Measurements from ENCODE around the gene AFAP1L2. TPM values are rescaled to one million over a fixed set of nuclear protein-coding genes. Genes with fewer than 3 reads are reported as not detected.

AFAP1L2 gene
- total RNA-seq, 4 donors from 2014 or later, result 6.5 to 35.5 (median 12.9) TPM

DNA sequence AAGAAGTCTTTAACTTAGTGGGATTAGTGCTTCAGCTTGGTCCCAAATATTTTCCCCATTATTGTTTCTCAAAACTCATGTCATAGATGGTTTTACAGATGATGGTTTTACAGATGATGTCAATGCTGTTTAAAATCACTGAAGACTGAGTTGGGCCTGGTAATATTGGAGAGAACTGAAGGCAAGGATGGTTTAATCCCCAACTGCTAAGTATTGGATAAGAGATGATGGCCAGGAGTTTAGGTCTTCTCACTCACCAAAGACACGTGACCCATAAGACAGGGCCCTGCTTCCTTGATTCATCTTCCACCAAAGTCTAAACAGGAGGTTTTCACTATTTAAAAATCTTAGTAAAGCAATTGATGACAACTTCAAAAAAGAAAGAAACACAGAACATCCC, 108.9 kb downstream of the AFAP1L2 start:
- Histone ChIP-seq H3K27me3 (no peaks in the 10 kb centered on the region), H3K4me3 (no peak overlapping the region), H3K4me1 (no peaks in the 10 kb centered on the region), H3K27ac (no peak overlapping the region), H3K36me3 (peaks cover 0 to 37% (median 0%) of the 10 kb centered on the region in 3 donors), H3K9me3 (peaks cover 0 to 19% (median 3%) of the 10 kb centered on the region in 4 donors)
- TF ChIP-seq POLR2A (IDR thresholded peaks at IDR 0.05) (no peak), CTCF (IDR thresholded peaks at IDR 0.05) (no peak)
- no peak for DNase-seq

DNA sequence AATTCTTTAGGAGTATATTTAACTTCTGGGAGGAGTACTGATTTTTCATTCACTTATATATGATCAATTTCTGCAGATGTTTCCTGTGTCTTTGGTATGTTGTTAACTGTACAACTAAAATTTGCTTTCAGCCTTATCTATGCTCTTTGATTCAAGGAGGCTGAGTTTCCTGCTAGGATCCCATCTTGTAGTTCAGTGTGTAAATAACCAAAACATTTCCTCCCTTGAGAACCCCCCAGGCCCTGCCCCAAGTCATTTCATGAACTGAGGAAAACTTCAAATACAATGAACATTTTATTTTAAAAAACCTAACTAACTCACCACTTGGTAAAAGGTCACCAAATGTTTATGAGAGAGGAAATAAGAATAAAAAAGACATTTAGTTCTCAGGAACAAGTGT, 109.8 kb downstream of the AFAP1L2 start:
- TF ChIP-seq CTCF (IDR thresholded peaks at IDR 0.05), result no peak
- no peak for TF ChIP-seq POLR2A (IDR thresholded peaks at IDR 0.05)
- DNase-seq, result no peak
- Histone ChIP-seq H3K27me3 (no peaks in the 10 kb centered on the region), H3K36me3 (peaks cover 0 to 32% (median 0%) of the 10 kb centered on the region in 3 donors), H3K4me1 (no peaks in the 10 kb centered on the region), H3K27ac (no peak overlapping the region), H3K4me3 (no peak overlapping the region), H3K9me3 (peaks cover 0 to 19% (median 3%) of the 10 kb centered on the region in 4 donors)

GRCh38 chr10:114293075-114293474, 111.2 kb downstream of the AFAP1L2 start:
- Histone ChIP-seq H3K4me1 (no peaks in the 10 kb centered on the region), H3K4me3 (no peak overlapping the region), H3K36me3 (peaks cover 0 to 32% (median 0%) of the 10 kb centered on the region in 3 donors), H3K27me3 (no peaks in the 10 kb centered on the region), H3K9me3 (peaks cover 0 to 19% (median 3%) of the 10 kb centered on the region in 4 donors), H3K27ac (no peak overlapping the region)
- DNase-seq, result no peak
- no peak for TF ChIP-seq CTCF (IDR thresholded peaks at IDR 0.05)
- no peak for TF ChIP-seq POLR2A (IDR thresholded peaks at IDR 0.05)

DNA sequence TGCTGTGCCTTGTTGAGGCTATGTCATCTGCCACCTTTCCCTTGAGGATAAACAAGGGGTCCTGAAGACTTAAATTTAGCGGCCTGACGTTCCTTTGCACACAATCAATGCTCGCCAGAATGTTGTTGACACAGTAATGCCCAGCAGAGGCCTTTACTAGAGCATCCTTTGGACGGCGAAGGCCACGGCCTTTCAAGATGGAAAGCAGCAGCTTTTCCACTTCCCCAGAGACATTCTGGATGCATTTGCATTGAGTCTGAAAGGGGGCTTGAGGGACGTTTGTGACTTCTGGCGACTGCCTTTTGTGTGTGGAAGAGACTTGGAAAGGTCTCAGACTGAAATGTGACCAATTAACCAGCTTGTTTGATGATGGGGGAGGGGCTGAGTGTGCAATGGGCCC, 112.8 kb downstream of the AFAP1L2 start:
- H3K27me3 ChIP-seq, result no peaks in the 10 kb centered on the region
- H3K4me3 ChIP-seq, result no peak overlapping the region
- peaks cover 0 to 18% (median 0%) of the 10 kb centered on the region in 3 donors for H3K36me3 ChIP-seq
- H3K9me3 ChIP-seq, result peaks cover 0 to 15% (median 3%) of the 10 kb centered on the region in 4 donors
- no peak overlapping the region for H3K27ac ChIP-seq
- no peak for DNase-seq
- H3K4me1 ChIP-seq, result no peaks in the 10 kb centered on the region
- TF ChIP-seq CTCF (IDR thresholded peaks at IDR 0.05) (no peak), POLR2A (IDR thresholded peaks at IDR 0.05) (no peak)

GRCh38 chr10:114291076-114291475, 113.2 kb downstream of the AFAP1L2 start:
- no peak for DNase-seq
- no peaks in the 10 kb centered on the region for H3K27me3 ChIP-seq
- H3K27ac ChIP-seq, result no peak overlapping the region
- TF ChIP-seq POLR2A (IDR thresholded peaks at IDR 0.05) (no peak), CTCF (IDR thresholded peaks at IDR 0.05) (no peak)
- no peaks in the 10 kb centered on the region for H3K4me1 ChIP-seq
- no peak overlapping the region for H3K4me3 ChIP-seq
- H3K9me3 ChIP-seq, result peaks cover 0 to 11% (median 3%) of the 10 kb centered on the region in 4 donors
- H3K36me3 ChIP-seq, result peaks cover 0 to 14% (median 0%) of the 10 kb centered on the region in 3 donors

DNA sequence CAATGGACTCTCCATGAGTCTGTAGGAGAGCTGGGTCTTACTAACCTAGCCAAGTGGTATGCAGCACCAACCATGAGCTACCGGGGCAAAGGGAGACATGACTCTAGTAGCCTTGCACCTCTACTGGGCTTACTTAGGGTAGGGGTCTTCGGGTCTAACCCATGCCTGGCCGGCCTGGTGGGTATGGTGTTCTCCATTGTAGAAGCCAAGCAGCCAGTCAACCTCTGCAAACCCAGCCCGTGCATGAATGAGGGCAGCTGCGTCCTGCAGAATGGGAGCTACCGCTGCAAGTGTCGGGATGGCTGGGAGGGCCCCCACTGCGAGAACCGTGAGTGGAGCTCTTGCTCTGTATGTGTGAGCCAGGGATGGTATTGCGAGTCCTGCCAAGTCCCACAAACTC, 114.3 kb downstream of the AFAP1L2 start:
- Histone ChIP-seq H3K27me3 (no peaks in the 10 kb centered on the region), H3K9me3 (peaks cover 0 to 1% (median 0%) of the 10 kb centered on the region in 4 donors), H3K4me1 (no peaks in the 10 kb centered on the region), H3K36me3 (peaks cover 0 to 3% (median 0%) of the 10 kb centered on the region in 3 donors), H3K4me3 (no peak overlapping the region), H3K27ac (no peak overlapping the region)
- DNase-seq, result no peak
- no peak for TF ChIP-seq CTCF (IDR thresholded peaks at IDR 0.05)
- no peak for TF ChIP-seq POLR2A (IDR thresholded peaks at IDR 0.05)

All from Peyer's patch (tissue), 4 donors.